NCI-H510A (cell line): ENCODE measurements around the gene SDHD.
"Not testable (repeated sequence)": the region's sequence is repeated elsewhere in the genome, so short reads cannot be mapped to it uniquely, and the experiment has no call there.

Experiments
- DNase-seq: peaks from one replicate; lab custom pipeline; 2025; lab: John Stamatoyannopoulos, UW

The SDHD gene

DNA sequence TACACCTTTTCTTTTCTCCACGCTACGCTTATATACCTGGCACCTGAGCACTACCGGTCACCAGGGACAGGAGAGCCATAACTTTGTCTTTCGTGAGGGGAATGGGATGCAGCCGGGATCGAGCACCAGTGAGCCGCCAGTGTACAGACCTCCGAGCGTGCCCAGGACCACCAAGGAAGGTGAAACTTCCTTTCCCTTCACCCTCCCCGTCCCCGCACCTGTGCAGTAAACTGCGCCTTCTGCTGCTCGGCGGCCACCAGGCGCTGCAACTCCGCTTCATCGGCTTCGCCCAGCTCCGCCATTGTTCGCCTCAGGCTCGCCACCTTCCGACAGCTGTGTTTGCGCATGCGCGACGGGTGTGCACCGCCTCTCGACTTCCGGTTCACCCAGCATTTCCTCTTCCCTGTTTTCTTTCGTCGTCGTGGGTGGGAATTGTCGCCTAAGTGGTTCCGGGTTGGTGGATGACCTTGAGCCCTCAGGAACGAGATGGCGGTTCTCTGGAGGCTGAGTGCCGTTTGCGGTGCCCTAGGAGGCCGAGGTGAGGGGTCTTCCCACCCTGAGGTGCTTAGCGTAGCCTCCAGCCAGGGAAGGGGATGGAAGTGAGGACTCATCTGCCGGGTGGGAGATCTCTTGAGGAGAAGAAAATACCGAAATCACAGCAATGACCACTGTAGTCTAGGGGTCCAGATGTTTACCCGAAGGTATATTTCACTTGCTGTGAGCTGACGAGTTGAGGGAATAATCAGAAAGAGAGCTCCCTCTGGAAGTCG lies at the start of gene SDHD, which contains the start of gene TIMM8B:
TSS of gene SDHD (plus strand) at position 452 of the 770 bp plus-strand sequence. CDS start at position 487, 35 bp downstream.
TSS of gene TIMM8B (minus strand) at position 335 of the 770 bp plus-strand sequence. CDS start at position 302, 33 bp downstream.
- DNase-seq: peak; percentile 87

DNA sequence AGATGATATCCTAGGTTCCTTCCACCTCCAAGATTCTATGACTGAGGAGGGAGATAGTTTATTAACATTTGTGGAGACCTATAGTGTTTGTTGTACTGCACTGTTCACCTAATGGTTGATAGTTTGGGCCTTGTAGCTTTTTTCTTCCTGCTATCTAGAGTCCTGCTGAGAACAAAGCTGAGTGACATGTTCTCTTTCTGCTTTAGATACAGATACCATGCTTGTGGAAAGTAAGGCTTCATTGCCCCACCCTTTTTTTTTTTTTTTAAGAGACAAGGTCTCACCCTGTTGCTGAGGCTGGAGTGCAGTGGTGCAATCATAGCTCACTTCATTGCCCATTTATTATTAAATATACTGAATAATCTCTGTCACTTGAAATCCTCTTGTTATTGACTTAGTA lies 49.1 kb upstream of the SDHD start:
- DNase-seq: no peak

DNA sequence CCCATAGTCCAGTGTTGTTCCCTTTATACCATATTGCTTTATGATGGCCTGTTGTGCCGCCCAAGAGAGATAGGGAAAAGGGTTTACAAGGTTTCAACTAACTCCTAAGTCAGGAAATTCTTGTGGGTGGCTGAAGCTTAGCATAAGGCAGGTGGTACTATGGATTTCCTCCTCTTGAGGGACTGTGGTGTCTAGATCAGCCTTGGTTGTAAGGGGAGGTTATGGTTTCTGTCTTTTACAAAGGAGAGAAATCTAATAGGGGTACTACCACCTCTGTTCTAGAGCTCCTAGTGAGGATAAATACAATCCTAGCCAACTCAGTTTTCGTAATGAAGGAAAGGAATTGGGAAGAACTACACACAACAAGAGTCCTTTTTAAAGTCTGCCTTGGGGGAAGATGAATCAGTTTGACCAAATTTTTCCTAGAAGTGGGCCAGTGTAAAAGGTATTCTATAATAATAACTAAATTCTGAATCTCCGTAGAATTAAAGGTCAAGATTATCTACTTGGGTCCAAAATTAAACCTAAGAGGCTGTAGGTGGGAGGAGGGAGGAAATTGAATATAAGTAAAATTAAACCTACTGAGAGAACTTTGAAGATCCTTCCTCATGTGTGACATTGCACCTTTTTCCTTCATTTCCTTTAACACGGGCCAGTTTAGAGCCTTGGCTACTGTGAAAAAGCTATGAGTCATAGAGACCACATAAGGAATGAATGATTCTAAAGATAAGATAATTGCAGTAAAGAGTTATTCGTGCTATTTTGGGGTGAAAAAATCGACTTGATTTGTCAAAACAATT lies 44.3 kb upstream of the SDHD start:
- no peak for DNase-seq

DNA sequence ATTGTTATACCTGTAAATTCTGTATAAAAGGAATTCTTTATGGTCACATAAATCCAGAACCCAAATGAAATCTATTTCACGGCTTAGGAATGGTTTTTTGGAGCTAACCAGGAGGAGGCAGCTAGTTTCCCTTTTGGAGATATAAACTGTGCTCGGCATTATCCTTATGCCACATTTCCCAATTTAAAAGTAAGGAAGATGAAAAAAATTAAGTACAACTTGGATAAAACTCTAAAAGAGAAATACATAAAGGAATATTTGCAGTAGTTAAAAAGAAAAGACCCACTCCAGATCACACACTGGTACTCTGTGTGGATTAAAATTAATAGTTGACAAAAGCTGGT lies 43.7 kb upstream of the SDHD start:
- DNase-seq: no peak

DNA sequence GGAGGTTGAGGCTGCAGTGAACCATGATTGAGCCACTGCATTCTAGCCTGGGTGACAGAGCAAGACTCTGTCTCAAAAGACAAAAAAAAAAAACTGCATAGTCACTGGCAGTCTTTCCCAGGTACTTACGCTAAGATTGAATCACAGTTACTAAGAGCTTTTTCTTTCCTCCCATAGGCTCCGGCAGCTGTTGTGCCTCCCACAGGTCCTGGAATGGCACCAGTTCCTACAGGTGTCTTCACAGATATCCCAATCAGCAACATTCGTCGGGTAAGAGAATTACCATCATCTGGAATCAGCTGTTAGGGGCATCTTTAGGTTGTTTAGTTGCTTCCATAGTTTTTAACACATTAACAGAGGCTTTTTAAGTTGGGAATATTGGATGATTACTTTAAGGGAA lies 41.7 kb upstream of the SDHD start:
- no peak for DNase-seq

DNA sequence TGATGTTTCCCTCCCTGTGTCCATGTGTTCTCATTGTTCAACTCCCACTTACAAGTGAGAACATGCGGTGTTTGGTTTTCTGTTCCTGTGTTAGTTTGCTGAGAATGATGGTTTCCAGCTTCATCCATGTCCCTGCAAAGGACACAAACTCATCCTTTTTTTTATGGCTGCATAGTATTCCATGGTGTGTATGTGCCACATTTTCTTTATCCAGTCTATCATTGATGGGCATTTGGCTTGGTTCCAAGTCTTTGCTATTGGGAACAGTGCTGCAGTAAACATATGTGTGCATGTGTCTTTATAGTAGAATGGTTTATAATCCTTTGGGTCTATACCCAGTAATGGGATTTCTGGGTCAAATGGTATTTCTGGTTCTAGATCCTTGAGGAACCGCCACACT lies 40.0 kb upstream of the SDHD start:
- DNase-seq: not testable (repeated sequence)

DNA sequence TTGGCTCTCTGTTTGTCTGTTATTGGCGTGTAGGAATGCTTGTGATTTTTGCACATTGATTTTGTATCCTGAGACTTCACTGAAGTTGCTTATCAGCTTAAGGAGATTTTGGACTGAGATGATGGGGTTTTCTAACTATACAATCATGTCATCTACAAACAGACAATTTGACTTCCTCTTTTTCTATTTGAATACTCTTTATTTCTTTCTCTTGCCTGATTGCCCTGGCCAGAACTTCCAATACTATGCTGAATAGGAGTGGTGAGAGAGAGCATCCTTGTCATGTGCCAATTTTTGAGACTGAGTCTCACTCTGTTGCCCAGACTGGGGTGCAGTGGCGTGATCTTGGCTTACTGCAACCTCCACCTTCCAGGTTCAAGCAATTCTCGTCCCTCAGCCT lies 38.4 kb upstream of the SDHD start:
- DNase-seq: not testable (repeated sequence)

DNA sequence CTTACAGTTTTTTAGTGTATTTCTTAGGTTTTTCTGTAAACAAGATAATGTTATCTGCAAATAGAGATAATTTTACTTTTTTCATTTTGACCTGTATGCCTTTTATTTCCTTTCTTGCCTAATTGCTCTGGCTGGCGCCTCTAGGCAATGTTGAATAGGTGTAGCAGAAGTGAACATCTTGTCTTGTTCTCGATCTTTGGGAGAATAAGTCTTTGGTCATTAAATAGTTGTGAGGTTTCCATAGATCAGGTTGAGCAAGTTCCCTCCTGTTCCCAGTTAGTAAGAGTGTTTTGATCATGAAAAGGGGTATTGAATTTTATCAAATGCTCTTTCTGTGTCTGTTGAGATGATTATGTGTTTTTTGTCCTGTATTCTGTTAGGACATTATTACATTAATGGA lies 36.9 kb upstream of the SDHD start:
- DNase-seq: no peak

DNA sequence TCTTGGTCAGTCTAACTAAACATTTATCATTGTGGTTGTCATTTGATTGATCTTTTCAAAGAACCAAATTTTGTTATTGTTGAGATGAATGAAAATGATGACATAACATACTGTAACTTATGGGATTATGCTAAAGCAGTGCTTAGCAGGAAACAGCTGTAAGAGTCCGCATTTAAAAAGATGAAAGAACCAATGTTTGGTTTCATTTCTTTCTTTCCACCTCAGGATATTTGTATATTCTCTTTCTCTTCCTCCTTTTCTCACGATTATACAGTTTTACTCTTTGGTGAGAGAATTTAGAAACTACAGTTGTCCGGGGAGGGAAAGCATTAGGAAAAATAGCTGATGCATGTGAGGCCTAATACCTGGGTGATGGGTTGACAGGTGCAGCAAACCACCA lies 36.0 kb upstream of the SDHD start:
- no peak for DNase-seq

DNA sequence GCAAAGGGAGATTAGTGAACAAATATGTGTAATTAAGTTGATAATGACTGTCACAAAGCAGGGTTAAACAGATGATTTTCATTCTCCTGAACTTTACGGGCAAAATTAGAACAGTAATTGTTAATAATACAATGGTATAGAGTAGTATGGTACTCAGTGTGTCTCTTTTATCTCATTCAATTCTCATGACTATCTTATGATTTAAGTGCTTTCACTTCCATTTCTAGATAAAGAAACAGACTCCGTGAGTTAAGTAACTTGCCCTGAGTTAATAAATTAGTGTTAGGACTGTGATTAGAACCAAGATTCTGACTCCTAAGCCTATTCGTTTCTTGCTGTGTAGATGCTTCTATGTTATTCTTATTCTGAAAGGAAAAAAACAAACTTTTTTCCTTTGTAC lies 34.9 kb upstream of the SDHD start:
- no peak for DNase-seq

DNA sequence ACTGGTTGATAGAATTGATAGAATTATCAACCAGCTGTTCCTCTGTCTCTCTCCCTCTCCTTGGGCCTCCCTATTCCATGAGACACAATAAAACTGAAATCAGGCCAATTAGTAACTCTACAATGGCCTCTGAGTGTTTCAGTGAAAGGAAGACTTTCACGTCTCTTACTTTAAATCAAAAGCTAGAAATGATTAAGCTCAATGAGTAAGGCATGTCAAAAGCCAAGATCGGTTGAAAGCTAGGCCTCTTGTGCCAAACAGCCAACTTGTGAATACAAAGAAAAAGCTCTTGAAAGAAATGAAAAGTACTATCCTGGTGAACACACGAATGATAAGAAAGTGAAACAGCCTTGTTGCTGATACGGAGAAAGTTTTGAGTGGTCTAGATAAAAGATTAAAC lies 29.5 kb upstream of the SDHD start:
- no peak for DNase-seq

DNA sequence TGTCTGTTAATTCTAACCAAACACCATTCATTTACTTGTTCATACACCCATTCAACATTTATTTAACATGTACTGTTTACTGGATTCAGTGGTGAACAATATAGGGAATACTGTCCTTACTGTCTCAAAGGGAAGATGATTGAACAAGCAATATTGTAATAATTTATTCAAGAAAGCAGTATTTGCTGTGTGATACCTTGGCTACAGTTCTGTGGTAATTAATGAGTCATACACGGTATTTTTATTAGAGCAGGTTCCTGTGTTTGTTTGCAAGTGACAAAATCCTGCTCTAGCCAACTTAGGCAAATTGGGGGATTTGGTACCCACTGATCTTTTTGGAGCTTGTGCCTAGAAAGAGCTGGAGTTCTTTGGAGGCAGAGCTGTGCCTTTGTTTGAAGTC lies 28.6 kb upstream of the SDHD start:
- no peak for DNase-seq

DNA sequence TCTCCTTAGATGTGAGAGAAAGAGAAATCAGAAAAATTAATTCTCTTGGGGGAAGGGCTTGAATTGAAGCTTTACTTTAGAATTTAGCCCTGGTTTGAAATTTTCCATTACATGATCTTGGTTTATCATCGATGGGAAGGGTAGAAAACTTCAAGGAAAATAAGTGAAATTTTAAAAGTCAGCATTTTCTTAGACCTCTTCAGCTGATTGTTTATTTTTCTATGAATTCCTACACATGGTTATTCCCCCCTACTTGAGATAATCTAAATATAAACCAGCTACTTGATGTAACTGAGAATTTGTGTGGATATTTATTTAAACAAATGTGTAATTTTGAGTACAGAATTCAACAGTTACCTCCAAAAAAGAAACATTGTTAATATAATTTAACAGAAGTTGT lies 23.8 kb upstream of the SDHD start:
- no peak for DNase-seq

DNA sequence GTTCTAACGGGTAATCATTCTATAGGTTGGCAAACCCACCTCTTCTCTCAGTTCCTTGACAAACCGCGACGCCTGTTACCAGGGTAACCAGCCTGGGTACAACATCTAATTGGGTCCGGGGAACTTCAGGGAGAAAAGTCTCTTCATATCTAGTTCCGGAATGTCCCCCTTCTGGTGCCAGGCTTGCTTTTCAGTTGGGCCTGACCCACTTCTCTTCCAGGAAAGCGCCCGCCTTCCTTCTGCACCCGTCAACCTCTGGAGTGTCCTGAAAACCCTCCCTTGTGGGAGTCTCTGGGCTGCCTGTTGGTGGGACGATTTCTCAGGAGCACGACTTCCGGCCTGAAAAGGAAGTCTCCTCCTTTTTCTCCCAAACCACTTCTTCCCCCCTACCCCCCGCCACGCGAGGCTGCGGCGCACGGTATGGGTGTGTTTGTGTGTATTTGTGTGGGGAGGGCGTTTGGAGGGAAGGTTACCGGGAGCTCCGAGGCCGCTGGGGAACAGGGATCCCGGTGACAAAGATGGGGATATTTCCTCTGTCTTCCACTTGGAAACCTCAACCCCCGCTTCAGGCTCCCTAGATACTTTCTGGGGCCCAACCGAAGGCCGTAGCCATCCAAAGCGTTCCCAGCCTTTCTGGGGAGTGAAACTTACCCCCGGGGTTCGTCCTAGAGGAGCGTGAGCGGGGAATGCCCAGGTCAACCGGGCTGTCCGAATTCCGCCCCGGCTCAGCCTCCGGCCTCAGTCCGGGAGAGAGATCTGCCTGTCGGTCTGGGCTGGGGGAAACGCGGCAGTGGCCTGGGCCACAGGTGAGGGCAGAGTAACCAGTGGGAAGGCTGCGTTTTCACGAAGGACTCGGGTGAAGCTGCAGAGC lies 12.5 kb upstream of the SDHD start, which contains the start of the genes NKAPD1 and PIH1D2:
TSS of gene NKAPD1 (plus strand) at position 359 of the 871 bp plus-strand sequence. CDS start 1,276 bp downstream, outside the sequence.
TSS of gene PIH1D2 (minus strand) at position 77 of the 871 bp plus-strand sequence. CDS start 843 bp downstream, outside the sequence.
- peak; percentile 74 for DNase-seq

DNA sequence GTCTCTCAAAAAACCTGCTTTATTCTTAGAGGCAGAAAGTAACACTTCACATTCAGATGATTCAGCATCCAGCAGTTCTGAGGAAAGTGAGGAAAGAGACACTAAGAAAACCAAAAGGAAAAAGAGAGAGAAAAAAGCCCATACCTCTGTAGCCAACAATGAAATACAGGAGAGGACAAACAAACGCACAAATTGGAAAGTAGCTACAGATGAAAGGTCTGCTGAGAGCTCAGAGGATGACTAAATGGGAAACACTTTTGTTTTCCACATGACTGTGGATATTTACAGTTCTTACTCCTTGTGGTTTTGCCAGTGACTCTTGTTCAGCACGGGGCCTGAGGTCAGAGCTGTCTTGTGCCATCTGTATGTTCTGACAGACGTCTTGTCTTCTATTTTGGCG lies 3.9 kb upstream of the SDHD start:
- DNase-seq: no peak

DNA sequence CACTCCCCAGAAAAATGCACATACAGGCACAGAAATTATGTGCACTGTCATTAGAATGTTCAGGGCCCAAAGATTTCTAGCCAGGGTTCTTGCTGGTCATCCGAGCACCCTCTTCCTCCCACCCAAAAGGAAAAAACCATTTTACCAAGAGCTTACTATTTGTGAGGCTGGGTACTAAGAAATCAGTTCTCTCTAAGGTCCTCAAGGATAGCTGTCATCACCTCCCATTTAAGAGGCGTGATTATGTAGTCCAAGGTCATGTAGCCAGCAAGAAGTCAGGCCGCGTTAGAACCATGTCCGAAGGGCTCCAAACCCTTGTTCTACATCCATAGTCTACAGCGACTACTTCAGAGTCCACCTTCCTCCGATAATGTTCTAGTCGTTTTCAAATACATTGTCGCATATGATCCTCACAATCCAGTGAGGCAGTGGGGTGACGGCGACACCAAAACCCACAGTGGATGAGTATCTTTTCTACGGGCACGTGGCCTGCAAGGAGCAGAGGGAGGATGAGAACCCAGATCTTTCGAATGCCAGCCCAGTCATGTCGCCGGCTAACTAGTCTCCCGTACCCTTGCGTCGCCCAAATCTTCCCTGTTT lies 751 bp upstream of the SDHD start:
- no peak for DNase-seq

DNA sequence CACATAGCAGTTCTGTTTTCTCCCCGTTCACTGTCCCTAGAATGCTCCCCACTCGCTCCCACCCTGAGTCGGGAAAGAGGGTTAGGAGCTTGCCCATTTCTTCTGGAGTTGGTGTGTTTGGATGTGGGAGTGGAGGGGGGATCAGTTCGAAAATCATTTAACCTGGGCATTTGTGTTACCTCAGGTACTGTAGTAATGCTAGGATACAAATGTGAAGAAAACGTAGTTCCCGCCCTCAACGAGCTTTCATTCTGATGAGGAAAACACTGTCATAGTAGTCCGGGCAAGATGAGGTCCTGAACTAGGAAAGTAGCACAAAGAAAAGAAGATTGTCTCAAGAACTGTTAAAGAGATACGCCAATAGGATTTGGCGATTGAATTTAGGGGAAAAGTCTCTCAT lies 539 bp downstream of the SDHD start:
- no peak for DNase-seq

DNA sequence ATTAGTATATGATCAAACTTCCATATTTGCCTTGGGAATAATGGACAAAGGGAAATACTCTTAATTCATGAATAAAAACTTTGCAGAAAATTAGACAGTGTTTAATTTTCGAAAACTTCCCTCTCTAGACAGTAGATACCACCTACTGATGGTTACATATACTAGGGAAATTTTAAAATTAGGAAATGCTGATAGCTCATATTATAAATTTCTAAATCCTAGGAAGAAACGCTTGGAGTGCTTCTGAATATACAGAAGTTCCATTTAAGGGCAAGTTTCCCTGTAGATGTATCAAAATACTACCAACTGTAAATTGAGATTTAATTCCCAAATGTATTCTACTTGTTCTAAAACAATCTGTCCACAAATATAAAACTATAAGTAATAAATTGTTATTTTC lies 8.6 kb downstream of the SDHD start:
- not testable (repeated sequence) for DNase-seq

DNA sequence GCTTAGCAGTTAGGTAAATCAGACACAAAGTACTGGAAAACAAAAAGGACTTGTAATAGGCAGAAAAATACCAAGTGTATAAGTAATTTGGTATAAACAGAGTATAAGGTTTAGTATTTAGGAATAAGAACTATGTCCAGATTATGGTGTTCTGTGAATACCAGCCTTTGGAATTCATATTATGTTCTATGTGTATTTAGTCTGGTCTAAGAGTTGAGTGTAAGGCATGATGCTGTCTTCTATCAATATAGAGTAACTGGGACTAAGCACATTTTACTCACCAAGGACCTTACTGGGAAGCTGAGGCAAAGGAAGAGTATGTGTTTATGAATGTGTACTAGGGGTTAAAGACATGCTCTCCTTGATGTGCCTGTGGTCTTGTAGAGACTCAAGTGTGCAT lies 9.5 kb downstream of the SDHD start:
- DNase-seq: no peak

DNA sequence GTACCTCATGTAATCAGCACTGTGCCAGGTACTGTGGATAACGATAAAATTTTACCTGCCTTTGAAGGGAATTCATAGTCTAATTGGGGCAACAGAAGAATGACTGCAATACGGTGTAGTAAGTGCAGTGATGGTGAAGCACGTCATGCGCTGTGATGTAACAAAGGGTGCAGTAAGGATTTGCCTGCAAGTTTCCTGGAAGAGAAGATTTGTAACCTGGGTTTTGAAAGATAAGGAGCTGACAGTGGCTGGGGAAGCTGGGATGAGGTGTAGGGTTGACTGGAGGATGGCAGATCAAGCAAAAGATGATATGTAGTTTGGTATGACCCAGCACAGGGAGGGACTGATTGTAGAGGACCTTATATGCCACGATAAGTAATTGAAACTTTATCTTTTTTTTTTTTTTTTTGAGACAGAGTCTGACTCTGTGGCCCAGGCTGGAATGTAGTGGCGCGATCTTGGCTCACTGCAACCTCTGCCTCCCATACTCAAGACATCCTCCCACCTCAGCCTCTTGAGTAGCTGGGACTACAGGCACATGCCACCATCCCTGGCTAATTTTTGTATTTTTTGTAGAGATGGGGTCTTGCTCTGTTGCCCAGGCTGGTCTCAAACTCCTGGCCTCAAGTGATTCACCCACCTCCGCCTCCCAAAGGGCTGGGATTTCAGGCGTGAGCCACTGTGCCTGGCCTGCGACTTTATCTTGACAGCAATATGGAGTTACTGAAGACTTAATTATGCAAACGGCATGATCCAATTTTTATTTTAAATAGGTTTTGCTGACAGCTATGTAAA lies 11.3 kb downstream of the SDHD start:
- no peak for DNase-seq

DNA sequence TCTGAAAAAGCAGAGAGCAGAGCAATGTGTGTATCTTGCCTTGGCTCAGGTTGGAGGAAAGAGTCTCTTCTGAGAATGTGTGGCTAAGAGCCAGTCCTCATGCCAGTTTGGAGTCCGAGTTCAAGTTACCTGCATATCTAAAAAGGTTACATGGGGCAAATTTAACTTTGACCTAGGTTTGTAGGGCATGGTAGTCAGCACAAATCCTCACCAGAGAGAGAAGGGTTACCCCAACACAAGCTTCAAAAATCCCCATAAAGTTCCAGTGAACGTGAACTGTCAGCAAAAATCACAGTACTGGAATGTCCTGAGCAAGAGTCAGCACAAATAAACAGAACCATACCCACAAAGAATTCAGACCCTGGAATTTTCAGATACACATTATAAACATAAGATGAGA lies 13.8 kb downstream of the SDHD start:
- no peak for DNase-seq
